ENCODE data around the gene POU4F3.

The POU4F3 gene

DNA sequence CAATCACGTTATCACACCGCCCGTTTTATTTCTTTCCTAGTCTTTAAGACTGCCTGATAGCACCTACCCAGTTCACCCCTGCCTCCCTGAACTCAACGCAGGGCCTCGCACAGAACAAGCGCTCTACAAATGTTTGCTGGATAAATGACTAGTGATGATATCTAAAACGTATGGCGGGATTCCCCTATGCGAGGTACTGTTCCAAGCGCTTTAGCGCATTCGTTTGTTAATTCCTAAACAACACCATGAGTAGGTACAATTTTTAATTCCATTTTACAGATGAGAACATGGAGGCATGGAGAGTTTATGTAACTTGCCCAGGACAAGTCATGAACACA is 6.6 kb downstream of the POU4F3 start:
- TF ChIP-seq, protein P1, sequence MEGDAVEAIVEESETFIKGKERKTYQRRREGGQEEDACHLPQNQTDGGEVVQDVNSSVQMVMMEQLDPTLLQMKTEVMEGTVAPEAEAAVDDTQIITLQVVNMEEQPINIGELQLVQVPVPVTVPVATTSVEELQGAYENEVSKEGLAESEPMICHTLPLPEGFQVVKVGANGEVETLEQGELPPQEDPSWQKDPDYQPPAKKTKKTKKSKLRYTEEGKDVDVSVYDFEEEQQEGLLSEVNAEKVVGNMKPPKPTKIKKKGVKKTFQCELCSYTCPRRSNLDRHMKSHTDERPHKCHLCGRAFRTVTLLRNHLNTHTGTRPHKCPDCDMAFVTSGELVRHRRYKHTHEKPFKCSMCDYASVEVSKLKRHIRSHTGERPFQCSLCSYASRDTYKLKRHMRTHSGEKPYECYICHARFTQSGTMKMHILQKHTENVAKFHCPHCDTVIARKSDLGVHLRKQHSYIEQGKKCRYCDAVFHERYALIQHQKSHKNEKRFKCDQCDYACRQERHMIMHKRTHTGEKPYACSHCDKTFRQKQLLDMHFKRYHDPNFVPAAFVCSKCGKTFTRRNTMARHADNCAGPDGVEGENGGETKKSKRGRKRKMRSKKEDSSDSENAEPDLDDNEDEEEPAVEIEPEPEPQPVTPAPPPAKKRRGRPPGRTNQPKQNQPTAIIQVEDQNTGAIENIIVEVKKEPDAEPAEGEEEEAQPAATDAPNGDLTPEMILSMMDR (IDR thresholded peaks at IDR 0.05; ENCODE audit: insufficient read depth, low read depth, low read length, missing control alignments): no peak
- no peak for DNase-seq (ENCODE audit: low read depth)
- H3K4me3 ChIP-seq (ENCODE audit: low read length): no peak overlapping the region

DNA sequence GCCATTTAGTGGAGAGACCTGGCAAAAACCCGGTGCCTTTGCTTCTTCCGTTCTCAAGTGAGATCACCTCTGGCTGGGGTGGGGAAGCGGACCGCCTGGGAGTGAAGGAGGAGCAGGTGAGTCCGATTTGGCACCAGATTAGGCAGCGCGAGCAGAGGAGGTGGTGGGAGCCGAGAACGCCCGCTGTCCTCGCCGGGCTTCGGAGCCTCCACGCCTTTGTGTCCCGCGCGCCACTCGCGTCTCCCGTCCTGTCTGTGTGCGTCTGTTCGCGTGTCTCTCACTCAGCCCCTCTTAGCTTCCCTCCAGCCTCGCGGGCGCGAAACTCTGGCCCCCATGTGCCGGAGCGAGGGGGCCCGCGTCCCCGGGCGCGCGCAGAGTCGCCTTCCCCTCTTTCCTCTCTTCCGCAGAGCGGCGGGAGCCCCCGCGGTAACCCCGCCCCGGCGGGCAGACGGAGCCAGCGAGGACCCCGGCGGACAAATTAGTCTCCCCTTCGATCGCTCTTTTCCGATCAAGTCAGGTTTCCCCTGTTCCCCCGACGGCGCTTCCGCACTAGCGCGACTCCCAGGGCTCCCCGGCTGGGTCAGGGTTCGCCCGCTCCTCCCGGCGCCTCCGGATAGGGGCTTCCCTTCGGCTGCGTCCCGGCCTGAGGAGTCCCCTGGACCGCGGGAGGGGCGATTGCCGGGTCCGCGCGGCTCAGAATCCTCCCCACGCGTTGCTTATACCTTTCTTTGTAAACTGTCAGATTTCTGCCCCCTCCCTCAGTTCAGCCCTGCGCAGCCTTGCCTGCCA is 7.1 kb downstream of the POU4F3 start:
- TF ChIP-seq, protein P1 (IDR thresholded peaks at IDR 0.05; ENCODE audit: insufficient read depth, low read depth, low read length, missing control alignments): no peak
- DNase-seq (ENCODE audit: low read depth): no peak
- no peak overlapping the region for H3K4me3 ChIP-seq (ENCODE audit: low read length)

DNA sequence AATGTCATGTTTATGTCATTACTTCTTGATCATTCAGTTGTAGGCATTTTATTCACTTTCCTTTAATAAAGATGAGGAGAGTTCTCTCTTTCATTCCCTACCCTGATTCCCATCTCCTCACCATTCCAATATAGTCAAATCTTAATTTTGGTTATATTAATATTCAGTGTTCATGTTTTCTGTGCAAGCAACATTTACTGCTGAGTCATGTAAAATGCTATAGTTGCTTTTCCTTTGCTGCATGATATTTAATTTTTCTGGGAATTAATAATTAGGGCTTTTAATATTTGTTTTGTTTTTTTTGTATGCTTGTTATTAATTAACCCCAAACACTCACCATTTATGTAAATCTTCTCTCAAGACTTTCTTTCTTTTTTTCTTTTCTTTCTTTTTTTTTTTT is 18.5 kb downstream of the POU4F3 start:
- no peak overlapping the region for H3K4me3 ChIP-seq (ENCODE audit: low read length)
- TF ChIP-seq, protein P1 (IDR thresholded peaks at IDR 0.05; ENCODE audit: insufficient read depth, low read depth, low read length, missing control alignments): no peak
- no peak for DNase-seq (ENCODE audit: low read depth)

DNA sequence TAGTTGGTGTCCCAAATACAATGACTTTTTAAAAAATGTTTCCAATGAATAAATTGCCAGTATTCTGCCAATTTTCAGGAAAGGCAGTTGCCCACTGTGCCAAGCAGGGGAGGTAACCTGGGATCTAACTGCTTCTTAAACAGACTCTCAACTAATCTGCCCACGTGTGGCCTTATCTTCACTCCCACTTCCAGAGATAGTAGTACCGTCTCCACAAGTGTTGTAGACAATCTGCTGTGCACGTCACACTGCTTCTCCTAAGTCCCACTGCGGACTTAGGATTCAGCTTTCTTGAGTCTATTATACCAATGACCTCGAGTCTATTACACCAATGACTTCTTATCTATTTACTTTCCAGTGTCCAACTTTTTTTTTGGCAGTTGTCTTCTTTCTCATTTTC is 21.2 kb downstream of the POU4F3 start:
- H3K4me3 ChIP-seq (ENCODE audit: low read length): no peak overlapping the region
- DNase-seq (ENCODE audit: low read depth): no peak
- TF ChIP-seq, protein P1 (IDR thresholded peaks at IDR 0.05; ENCODE audit: insufficient read depth, low read depth, low read length, missing control alignments): no peak

DNA sequence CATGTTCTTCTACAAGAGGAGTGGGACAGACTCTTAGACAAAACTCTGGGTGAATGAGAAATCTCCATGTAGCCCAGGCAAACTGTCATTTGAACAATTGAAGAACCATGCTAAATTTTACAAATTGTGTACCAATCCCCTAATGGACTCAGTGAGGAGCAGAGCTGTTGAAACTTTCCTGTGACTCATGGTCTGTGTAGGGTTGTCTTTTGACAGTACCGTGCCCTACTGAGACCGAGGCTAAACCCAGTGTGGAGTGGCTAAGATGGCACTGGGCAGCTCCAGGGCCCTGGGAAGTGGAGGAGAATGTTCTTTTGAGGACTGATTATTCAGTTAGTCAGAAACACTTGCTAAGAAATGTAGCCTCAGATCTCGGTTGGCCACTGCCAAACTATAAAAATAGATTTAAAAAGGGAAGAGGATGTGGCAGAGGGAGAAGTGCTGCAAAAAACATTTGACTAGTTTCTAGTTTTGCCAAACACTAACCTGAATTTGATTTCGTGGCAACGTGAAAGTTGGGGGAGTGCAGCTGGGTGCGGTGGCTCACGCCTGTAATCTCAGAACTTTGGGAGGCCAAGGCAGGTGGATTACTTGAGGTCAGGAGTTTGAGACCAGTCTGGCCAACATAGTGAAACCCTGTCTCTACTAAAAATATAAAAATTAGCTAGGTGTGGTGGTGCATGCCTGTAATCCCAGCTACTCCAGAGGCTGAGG is 24.7 kb downstream of the POU4F3 start:
- no peak for DNase-seq (ENCODE audit: low read depth)
- TF ChIP-seq, protein P1 (IDR thresholded peaks at IDR 0.05; ENCODE audit: insufficient read depth, low read depth, low read length, missing control alignments): no peak
- no peak overlapping the region for H3K4me3 ChIP-seq (ENCODE audit: low read length)

DNA sequence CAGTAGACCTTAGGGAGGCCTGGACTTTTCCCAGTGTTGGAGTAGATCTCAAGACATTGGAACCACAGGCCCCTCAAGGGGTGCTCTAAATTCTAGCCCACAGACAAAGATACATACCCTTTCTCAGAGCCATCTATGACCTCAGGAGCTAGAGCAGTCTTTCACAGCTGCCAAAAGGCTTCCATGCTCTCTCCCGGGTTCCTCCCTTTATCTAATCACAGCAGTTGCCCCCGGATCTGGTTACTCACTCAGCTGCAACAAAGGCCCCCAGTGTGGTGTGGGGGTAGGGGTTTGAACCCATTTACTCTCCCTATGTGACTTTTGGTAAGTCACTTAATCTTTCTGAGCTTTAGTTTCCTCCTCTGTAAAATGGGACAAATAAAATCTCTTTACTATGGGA is 27.0 kb downstream of the POU4F3 start:
- TF ChIP-seq, protein P1 (IDR thresholded peaks at IDR 0.05; ENCODE audit: insufficient read depth, low read depth, low read length, missing control alignments): no peak
- no peak for DNase-seq (ENCODE audit: low read depth)

More for the DNA sequence above, 27.0 kb downstream of the POU4F3 start:
- H3K4me3 ChIP-seq (ENCODE audit: low read length): no peak overlapping the region
